B cell (primary cell): ENCODE results near the gene NAT14. TPM values are rescaled to one million over a fixed set of nuclear protein-coding genes. Genes with fewer than 3 reads are reported as not detected.

Experiments
- ATAC-seq: fragments of 200-7000 bp; cut with Tn5 transposase; one replicate; pipeline ENCODE4 v1.10.0; 2021; ENCODE audit warnings: low read depth, mild to moderate bottlenecking, moderate number of reproducible peaks, moderate library complexity
- CTCF ChIA-PET: fragments of 350-600 bp; sonication (Branson Sonifier 250); formaldehyde crosslinking; loops from one replicate; lab custom pipeline; 2021; ENCODE audit warnings: antibody characterized with exemption, inconsistent platforms; lab: Charles Lee
- POLR2A ChIA-PET: fragments of 350-600 bp; sonication (Branson Sonifier 250); formaldehyde crosslinking; loops from one replicate; lab custom pipeline; 2021; ENCODE audit warnings: antibody characterized with exemption; lab: Charles Lee
- DNase-seq: peaks from one replicate; pipeline ENCODE4 v3.0.0; 2013
- H2AFZ ChIP-seq: 2 replicates; pipeline ENCODE4 v1.6.1; 2012; ENCODE audit warnings: mild to moderate bottlenecking, low read depth, low read length; ENCODE audit not compliant: insufficient read depth, poor library complexity, severe bottlenecking
- H3K27ac ChIP-seq, 2 donors: 1 replicate in 1 of 2; 2 replicates in 1 of 2; pipeline ENCODE4 v1.5.1; 2012 to 2013; ENCODE audit warnings: low read length in 2 of 2, mild to moderate bottlenecking in 2 of 2, moderate library complexity in 1 of 2
- H3K27me3 ChIP-seq, 4 experiments: fragments of 200-600 bp in 1 of 4; sonication (generic) in 1 of 4; replicated peaks in 1 of 4; 1 replicate in 2 of 4; 2 replicates in 2 of 4; pipeline versions ENCODE4 v1.6.1 to v1.7.0; 2013 to 2016; ENCODE audit warnings: low read length in 3 of 4, mild to moderate bottlenecking in 2 of 4, mixed read lengths in 1 of 4, moderate library complexity in 1 of 4; ENCODE audit not compliant: insufficient read depth in 4 of 4, control insufficient read depth in 3 of 4; ENCODE audit errors: control extremely low read depth in 1 of 4
- H3K36me3 ChIP-seq, 2 experiments: replicated peaks in 1 of 2; 1 replicate in 1 of 2; 2 replicates in 1 of 2; pipeline versions ENCODE4 v1.6.1 to v1.7.1; 2013; ENCODE audit warnings: low read length in 1 of 2; ENCODE audit not compliant: insufficient read depth in 2 of 2, control insufficient read depth in 1 of 2; ENCODE audit errors: control extremely low read depth in 1 of 2, extremely low read depth in 1 of 2
- H3K4me1 ChIP-seq, 2 donors: fragments of 200-600 bp in 1 of 2; sonication (generic) in 1 of 2; 1 replicate in 1 of 2; 2 replicates in 1 of 2; pipeline versions ENCODE4 v1.5.1 to v1.6.1; 2013 to 2017; ENCODE audit warnings: low read length in 2 of 2; ENCODE audit not compliant: control insufficient read depth in 2 of 2, insufficient read depth in 2 of 2
- H3K4me2 ChIP-seq: replicated peaks from 2 replicates; pipeline ENCODE3; 2012; ENCODE audit warnings: mild to moderate bottlenecking, low read depth, low read length; ENCODE audit not compliant: poor library complexity, severe bottlenecking
- H3K4me3 ChIP-seq, 5 experiments: fragments of 200-600 bp in 1 of 5; sonication (generic) in 1 of 5; 1 replicate in 3 of 5; 2 replicates in 2 of 5; pipeline versions ENCODE4 v1.5.1 to v1.7.0; 2011 to 2016; ENCODE audit warnings: low read length in 4 of 5, mild to moderate bottlenecking in 4 of 5, low read depth in 2 of 5, control low read depth in 1 of 5, moderate library complexity in 1 of 5; ENCODE audit not compliant: insufficient read depth in 1 of 5; ENCODE audit errors: control extremely low read depth in 1 of 5, extremely low read depth in 1 of 5
- H3K79me2 ChIP-seq: fragments of 200-600 bp; sonication (generic); one replicate; pipeline ENCODE4 v1.6.0; 2016; ENCODE audit warnings: low read length; ENCODE audit not compliant: control insufficient read depth, insufficient read depth
- H3K9ac ChIP-seq: fragments of 200-600 bp; sonication (generic); 2 replicates; pipeline ENCODE4 v1.6.1; 2017; ENCODE audit warnings: mild to moderate bottlenecking, low read length, moderate library complexity
- H3K9me3 ChIP-seq, 3 donors: one replicate each; pipeline versions ENCODE4 v1.6.1 to v1.7.1; 2013; ENCODE audit warnings: low read length in 2 of 3; ENCODE audit not compliant: control insufficient read depth in 2 of 3, insufficient read depth in 1 of 3; ENCODE audit errors: control extremely low read depth in 1 of 3
- H4K20me1 ChIP-seq: 2 replicates; pipeline ENCODE4 v1.6.0; 2012; ENCODE audit warnings: mild to moderate bottlenecking, low read length; ENCODE audit not compliant: insufficient read depth, control insufficient read depth, poor library complexity, severe bottlenecking
- H3K27ac Mint-ChIP-seq: one replicate; pipeline ENCODE4 v1.8.0; 2021; ENCODE audit warnings: mixed read lengths
- H3K27me3 Mint-ChIP-seq: one replicate; pipeline ENCODE4 v1.8.0; 2021; ENCODE audit warnings: mixed read lengths
- H3K4me1 Mint-ChIP-seq: one replicate; pipeline ENCODE4 v1.8.0; 2021; ENCODE audit warnings: mixed read lengths
- H3K4me3 Mint-ChIP-seq: one replicate; pipeline ENCODE4 v1.8.0; 2021; ENCODE audit warnings: mixed read lengths
- H3K9me3 Mint-ChIP-seq: one replicate; pipeline ENCODE4 v1.8.0; 2022; ENCODE audit warnings: mixed read lengths; ENCODE audit not compliant: insufficient read depth
- EZH2 ChIP-seq: IDR thresholded peaks from 2 replicates; pipeline ENCODE4 v1.6.1; 2012; ENCODE audit warnings: borderline replicate concordance, low read depth, mild to moderate bottlenecking, moderate library complexity, low read length; ENCODE audit not compliant: insufficient read depth, poor library complexity, severe bottlenecking
- WGBS: methylation state at CpG from one replicate; pipeline ENCODE4 v1.1.5; 2013; ENCODE audit warnings: missing lambda C conversion rate; ENCODE audit not compliant: insufficient coverage; 5-methylcytosine and 5-hydroxymethylcytosine counted together
- intact Hi-C: fragments of 100-400 bp; cut with micrococcal nuclease; formaldehyde crosslinking; loops from one replicate; pipeline ENCODE4 v1.10.0; 2022
- polyA plus RNA-seq: library from polyadenylated mRNA; depleted of rRNA; stranded (reverse); fragments of >200 nt; gene quantifications from 2 replicates; pipeline ENCODE4 v1.2.3, GENCODE V29; 2012
- total RNA-seq, 2 donors: library from RNA; stranded (reverse); fragments of 120-200 nt in 1 of 2; gene quantifications; 1 replicate in 1 of 2; 2 replicates in 1 of 2; pipeline versions ENCODE4 v1.2.3 to v1.2.4, GENCODE V29; 2013 to 2022
- TF ChIP-seq, protein P1 (sequence below): fragments of 200-600 bp; IDR thresholded peaks from one replicate; pipeline ENCODE4 v1.8.0; 2022; ENCODE audit warnings: antibody characterized with exemption, mild to moderate bottlenecking

The NAT14 gene
- total and polyA plus RNA-seq, 2 donors (not counting 1 experiment from before 2014, with no cell fraction given) = 10.7 to 15.1 TPM

DNA sequence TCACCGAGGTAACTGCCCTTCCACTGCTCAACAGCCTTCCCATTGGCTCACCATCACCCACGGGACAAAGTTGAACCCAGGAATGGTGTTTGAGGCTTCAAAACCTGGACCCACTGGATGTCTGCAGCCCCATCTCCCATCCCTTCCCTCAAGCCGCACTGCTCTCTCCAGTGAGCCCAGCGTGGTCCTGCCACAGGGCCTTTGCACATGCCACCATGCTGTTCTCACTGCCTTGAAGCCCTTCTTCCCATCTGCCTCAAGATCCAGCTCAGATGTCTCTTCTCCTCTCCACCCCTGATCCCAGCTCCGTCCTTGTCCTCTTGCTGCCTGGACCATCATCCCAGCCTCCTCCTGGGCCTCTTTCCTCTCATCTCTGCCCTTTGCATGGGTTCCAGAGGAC lies 45.9 kb upstream of the NAT14 start:
- H3K9me3 Mint-ChIP-seq = no peaks in the 10 kb centered on the region
- ChIA-PET CTCF (interaction anchor here (1.0 kb wide), 1 partner anchor 21 kb away, joined by 3 read pairs; no protein-coding TSS in a partner anchor), POLR2A (no interaction called here)
- no peak overlapping the region for H3K9ac ChIP-seq
- H3K4me1 ChIP-seq = peaks cover 21 to 33% of the 10 kb centered on the region in 2 donors
- peaks cover 0 to 31% (median 0%) of the 10 kb centered on the region in 3 donors for H3K9me3 ChIP-seq
- H3K36me3 ChIP-seq = no peaks in the 10 kb centered on the region
- 67% methylated on average over 5 of the region's 5 CpGs for WGBS
- H3K4me3 Mint-ChIP-seq = no peak overlapping the region
- no peaks in the 10 kb centered on the region for H4K20me1 ChIP-seq
- no peak overlapping the region for H2AFZ ChIP-seq
- DNase-seq = no peak
- H3K4me2 ChIP-seq = no peak overlapping the region
- ATAC-seq = no peak
- H3K4me3 ChIP-seq = no peak overlapping the region
- peak overlapping the region; percentile 32 for H3K27ac Mint-ChIP-seq
- H3K27me3 Mint-ChIP-seq = peaks cover 61% of the 10 kb centered on the region
- intact Hi-C loops = no loop called here
- no peaks in the 10 kb centered on the region for H3K79me2 ChIP-seq
- peaks cover 20% of the 10 kb centered on the region for H3K4me1 Mint-ChIP-seq
- H3K27me3 ChIP-seq = peaks cover 0 to 74% (median 54%) of the 10 kb centered on the region in 4 experiments
- TF ChIP-seq, protein P1, sequence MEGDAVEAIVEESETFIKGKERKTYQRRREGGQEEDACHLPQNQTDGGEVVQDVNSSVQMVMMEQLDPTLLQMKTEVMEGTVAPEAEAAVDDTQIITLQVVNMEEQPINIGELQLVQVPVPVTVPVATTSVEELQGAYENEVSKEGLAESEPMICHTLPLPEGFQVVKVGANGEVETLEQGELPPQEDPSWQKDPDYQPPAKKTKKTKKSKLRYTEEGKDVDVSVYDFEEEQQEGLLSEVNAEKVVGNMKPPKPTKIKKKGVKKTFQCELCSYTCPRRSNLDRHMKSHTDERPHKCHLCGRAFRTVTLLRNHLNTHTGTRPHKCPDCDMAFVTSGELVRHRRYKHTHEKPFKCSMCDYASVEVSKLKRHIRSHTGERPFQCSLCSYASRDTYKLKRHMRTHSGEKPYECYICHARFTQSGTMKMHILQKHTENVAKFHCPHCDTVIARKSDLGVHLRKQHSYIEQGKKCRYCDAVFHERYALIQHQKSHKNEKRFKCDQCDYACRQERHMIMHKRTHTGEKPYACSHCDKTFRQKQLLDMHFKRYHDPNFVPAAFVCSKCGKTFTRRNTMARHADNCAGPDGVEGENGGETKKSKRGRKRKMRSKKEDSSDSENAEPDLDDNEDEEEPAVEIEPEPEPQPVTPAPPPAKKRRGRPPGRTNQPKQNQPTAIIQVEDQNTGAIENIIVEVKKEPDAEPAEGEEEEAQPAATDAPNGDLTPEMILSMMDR = no peak
- no peak for TF ChIP-seq EZH2
- no peak overlapping the region for H3K27ac ChIP-seq

DNA sequence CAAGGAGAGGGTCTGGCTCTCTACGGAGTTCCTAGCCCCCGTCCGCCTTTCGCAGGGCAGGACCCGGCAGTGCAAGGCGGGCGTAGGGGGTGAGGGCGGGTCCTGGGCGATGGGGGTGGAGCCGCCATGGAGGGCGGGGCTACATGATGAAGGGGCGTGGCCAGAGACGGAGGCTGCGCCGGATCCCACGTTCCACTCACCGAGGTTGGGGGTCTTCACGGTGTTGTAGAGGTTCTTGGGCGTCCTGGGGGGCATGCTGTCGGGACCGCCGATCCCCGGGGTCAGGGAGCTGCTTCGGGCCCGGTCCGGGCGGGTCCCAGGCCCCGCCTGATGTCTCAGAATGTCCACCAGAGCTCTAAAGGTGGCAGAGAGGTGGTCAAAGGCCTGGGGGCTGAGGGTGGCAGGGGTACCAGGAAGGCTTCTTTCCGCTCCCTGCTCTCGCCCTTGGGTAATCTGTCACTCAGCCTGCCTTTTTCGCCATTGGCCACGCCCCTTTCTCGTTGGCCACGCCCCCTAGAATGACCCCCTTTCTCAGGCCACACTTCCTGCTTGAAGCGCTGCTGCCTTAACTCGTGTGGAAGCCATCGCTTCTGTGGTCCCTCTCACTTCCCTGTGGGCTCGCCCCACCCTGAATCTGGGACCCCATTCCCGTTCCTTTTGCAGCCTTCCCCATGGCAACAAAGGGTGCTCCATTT lies 44.4 kb upstream of the NAT14 start:
- H3K9me3 Mint-ChIP-seq = no peaks in the 10 kb centered on the region
- Histone ChIP-seq H2AFZ (peak overlapping the region; percentile 13), H3K4me2 (peak overlapping the region; percentile 62)

More for the DNA sequence above, 44.4 kb upstream of the NAT14 start:
- peak overlapping the region; percentile 50 for H3K4me3 Mint-ChIP-seq
- Histone ChIP-seq H3K4me3 (peak overlapping the region in 2 of 5 experiments; percentile 19 to 22), H3K79me2 (no peaks in the 10 kb centered on the region), H3K27me3 (peaks cover 0 to 79% (median 54%) of the 10 kb centered on the region in 4 experiments), H4K20me1 (no peaks in the 10 kb centered on the region), H3K9ac (no peak overlapping the region), H3K36me3 (no peaks in the 10 kb centered on the region), H3K27ac (no peak overlapping the region), H3K4me1 (peaks cover 21 to 37% of the 10 kb centered on the region in 2 donors), H3K9me3 (peaks cover 0 to 31% (median 0%) of the 10 kb centered on the region in 3 donors)
- DNase-seq (no peak), ATAC-seq (no peak)
- intact Hi-C loops = no loop called here
- H3K27ac Mint-ChIP-seq = peak overlapping the region; percentile 0
- H3K4me1 Mint-ChIP-seq = peaks cover 20% of the 10 kb centered on the region
- H3K27me3 Mint-ChIP-seq = peaks cover 72% of the 10 kb centered on the region
- TF ChIP-seq EZH2 = no peak
- TF ChIP-seq, protein P1 = no peak
- 18% methylated on average over 39 of the region's 39 CpGs for WGBS
- CTCF ChIA-PET = no interaction called here
- POLR2A ChIA-PET = no interaction called here
